Activated CD4-positive, alpha-beta T cell treated with anti-CD3 and anti-CD28 coated beads for 4 hours (primary cell): Measurements from ENCODE around the gene COL15A1.

Experiments
- DNase-seq, 2 donors: peaks; one replicate each; pipeline ENCODE4 v3.0.0-alpha.2; 2020

The COL15A1 gene

GRCh38 chr9:99119976-99120655 is 176.4 kb downstream of the COL15A1 start:
- DNase-seq, result no peak
